Measurements from ENCODE around the gene EFHC1.

DNA sequence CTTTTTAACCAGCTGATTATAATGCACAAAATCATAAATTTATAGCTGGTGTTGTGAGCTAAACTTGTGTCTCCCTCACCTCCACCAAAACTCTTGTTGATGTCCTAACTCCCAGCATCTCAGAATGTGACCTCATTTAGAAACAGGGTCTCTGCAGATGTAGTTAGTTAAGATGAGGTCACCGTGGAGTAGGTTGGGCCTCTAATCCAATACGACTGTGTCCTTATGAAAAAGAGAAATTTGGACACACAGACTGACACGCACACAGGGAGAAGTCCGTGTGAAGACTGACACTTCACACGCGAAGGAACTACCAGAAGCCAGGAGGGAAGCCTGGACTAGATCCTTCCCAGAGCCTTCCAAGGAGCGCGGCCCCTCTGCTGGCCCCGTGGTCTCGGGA, 110.2 kb downstream of the EFHC1 start:
- TF ChIP-seq, protein P1, sequence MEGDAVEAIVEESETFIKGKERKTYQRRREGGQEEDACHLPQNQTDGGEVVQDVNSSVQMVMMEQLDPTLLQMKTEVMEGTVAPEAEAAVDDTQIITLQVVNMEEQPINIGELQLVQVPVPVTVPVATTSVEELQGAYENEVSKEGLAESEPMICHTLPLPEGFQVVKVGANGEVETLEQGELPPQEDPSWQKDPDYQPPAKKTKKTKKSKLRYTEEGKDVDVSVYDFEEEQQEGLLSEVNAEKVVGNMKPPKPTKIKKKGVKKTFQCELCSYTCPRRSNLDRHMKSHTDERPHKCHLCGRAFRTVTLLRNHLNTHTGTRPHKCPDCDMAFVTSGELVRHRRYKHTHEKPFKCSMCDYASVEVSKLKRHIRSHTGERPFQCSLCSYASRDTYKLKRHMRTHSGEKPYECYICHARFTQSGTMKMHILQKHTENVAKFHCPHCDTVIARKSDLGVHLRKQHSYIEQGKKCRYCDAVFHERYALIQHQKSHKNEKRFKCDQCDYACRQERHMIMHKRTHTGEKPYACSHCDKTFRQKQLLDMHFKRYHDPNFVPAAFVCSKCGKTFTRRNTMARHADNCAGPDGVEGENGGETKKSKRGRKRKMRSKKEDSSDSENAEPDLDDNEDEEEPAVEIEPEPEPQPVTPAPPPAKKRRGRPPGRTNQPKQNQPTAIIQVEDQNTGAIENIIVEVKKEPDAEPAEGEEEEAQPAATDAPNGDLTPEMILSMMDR (conservative IDR thresholded peaks at IDR 0.05), result no peak
- TF ChIP-seq ZFX (IDR thresholded peaks at IDR 0.05), result no peak
